AG10803 (cell line): ENCODE data around the gene TBC1D22A.

ENCODE experiments used
- DNase-seq: peaks from one replicate; pipeline ENCODE4 v3.0.0; 2010; ENCODE audit warnings: low read depth
- H3K4me3 ChIP-seq: 2 replicates; pipeline ENCODE4 v1.5.1; 2011; ENCODE audit warnings: mild to moderate bottlenecking, low read length, control low read depth
- CTCF ChIP-seq: conservative IDR thresholded peaks from 2 replicates; pipeline ENCODE4 v1.5.1; 2011; ENCODE audit warnings: mild to moderate bottlenecking, low read length, control low read depth, inconsistent platforms

TBC1D22A gene

GRCh38 chr22:46800102-46800857, 37.8 kb downstream of the TBC1D22A start:
- no peak for DNase-seq
- no peak for TF ChIP-seq CTCF
- no peak overlapping the region for H3K4me3 ChIP-seq

GRCh38 chr22:46801331-46801811, 38.9 kb downstream of the TBC1D22A start:
- DNase-seq, result no peak
- H3K4me3 ChIP-seq, result no peak overlapping the region
- TF ChIP-seq CTCF, result no peak

GRCh38 chr22:46801826-46802607, 39.6 kb downstream of the TBC1D22A start:
- no peak for TF ChIP-seq CTCF
- no peak for DNase-seq

GRCh38 chr22:46802608-46803027, 40.2 kb downstream of the TBC1D22A start:
- H3K4me3 ChIP-seq, result no peak overlapping the region
- DNase-seq, result no peak
- TF ChIP-seq CTCF, result no peak

More at GRCh38 chr22:46801826-46802607, 39.6 kb downstream of the TBC1D22A start:
- no peak overlapping the region for H3K4me3 ChIP-seq

- TF ChIP-seq CTCF, result peak; percentile 78
- H3K4me3 ChIP-seq, result no peak overlapping the region
- DNase-seq, result no peak
Observed at GRCh38 chr22:46803031-46803880, 40.8 kb downstream of the TBC1D22A start.

- TF ChIP-seq CTCF, result no peak
- no peak for DNase-seq
- H3K4me3 ChIP-seq, result no peak overlapping the region
Observed at GRCh38 chr22:46803936-46804335, 41.5 kb downstream of the TBC1D22A start.
